NCI-H146 treated with DMSO at 0.1 percent for 48 hours (cell line): ENCODE results near the gene ACP3.
"Not testable (repeated sequence)": the region's sequence is repeated elsewhere in the genome, so short reads cannot be mapped to it uniquely, and the experiment has no call there.

Source experiments
- DNase-seq: peaks from one replicate; lab custom pipeline; 2025; ENCODE audit not compliant: unreplicated experiment; lab: John Stamatoyannopoulos, UW

The ACP3 gene

DNA sequence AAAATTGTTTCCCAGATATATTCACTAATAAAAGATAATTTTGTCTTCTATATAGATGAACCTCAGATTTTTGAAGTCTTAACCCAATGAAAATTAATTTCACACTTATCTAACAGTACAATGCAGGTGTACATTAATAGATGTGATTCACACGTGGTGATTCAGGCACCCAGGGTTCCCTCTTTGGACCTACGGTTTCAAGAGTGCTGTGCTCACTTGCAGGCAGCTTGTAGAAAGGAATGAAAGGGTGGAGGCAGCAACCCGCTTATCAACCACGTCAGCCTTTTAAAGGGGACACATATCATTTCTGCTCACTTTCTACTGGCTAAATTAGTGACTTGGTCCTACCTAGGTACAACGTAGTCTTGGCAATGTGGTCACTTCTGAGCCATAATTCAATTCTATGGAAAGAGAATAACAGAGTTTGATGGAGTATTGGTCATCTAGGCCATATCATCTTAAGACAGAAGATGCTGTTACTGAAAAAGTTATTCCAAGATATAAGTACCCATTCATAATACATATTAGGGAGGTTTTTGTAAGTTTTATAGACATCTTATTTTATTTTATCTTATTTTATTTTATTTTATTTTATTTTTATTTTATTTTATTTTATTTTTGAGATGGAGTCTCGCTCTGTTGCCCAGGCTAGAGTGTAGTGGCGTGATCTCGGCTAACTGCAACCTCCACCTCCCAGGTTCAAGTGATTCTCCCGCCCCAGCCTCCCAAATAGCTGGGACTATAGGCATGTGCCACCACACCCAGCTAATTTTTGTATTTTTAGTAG is 37.9 kb downstream of the ACP3 start:
- no peak for DNase-seq

DNA sequence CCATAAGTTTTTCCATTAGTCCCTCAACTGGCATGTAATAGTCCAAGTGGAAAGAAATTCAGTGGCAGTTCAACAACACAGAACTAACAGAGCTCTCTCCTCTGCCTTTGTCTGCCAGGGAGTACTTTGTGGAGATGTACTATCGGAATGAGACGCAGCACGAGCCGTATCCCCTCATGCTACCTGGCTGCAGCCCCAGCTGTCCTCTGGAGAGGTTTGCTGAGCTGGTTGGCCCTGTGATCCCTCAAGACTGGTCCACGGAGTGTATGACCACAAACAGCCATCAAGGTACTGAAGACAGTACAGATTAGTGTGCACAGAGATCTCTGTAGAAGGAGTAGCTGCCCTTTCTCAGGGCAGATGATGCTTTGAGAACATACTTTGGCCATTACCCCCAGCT is 39.4 kb downstream of the ACP3 start:
- DNase-seq, result no peak

- no peak for DNase-seq
Measured at GRCh38 chr3:132360717-132361116, 43.5 kb downstream of the ACP3 start.

GRCh38 chr3:132362329-132362728 is 45.1 kb downstream of the ACP3 start:
- DNase-seq, result no peak

- no peak for DNase-seq
Measured at GRCh38 chr3:132368515-132368914, 51.3 kb downstream of the ACP3 start.

DNA sequence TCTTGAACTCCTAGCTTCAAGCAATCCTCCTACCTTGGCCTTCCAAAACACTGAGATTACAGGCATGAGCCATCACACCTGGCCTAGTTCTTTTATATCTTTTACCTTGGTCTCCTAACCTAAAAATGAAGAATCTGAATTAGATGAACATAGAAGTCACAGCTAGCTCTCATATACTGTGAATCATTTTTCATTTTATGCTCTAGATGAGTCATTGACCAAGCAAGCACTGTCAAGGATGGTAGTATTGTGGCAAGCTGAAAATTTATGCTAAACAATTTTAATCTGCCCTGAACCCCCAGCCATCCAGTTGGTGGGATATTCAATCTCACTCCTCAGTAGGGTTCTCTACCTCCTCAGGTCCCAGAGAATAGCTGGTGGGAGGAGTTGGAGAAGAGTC is 51.8 kb downstream of the ACP3 start:
- no peak for DNase-seq

DNA sequence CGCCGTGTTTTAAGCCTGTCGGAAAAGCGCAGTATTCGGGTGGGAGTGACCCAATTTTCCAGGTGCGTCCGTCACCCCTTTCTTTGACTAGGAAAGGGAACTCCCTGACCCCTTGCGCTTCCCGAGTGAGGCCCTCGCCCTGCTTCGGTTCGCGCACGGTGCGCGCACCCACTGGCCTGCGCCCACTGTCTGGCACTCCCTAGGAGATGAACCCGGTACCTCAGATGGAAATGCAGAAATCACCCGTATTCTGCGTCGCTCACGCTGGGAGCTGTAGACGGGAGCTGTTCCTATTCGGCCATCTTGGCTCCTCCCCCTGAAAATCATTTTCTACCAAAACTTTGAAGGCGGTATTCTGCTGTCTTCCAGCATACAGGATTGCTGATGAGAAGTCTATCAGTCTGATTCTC is 59.7 kb downstream of the ACP3 start:
- not testable (repeated sequence) for DNase-seq

DNA sequence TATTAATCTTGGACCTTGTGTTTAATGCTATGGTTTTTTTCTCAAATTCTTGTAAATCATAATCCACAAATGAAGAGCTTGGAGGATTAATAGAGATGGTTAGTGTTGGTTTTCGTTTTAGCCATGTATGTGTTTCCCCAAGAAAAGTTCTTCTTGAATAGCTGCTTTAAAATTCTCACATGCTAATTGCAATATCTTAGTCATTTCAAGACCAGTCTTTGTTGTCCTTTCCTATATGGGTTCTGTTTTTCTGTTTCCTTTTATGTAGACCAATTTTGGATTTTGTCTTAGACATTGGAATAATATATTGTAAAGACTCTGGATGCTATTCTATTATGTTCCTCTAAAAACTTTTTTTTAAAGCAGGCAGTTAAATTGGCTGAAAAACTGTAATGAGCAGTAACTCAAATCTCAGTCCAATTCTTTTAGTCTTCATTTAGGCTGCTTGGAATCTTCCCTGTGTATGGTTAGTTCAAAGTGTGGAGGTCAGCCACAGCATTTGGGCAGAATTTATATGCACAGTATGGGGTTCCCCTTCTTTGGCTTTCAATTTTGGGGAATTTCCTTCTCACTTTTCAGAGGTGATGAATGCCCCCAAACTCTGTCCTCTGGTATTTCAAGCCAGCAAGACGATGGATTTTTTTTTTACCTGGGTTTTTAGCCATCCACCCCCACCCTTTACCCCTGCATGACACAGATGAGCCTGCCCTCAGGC is 61.0 kb downstream of the ACP3 start:
- DNase-seq, result no peak

DNA sequence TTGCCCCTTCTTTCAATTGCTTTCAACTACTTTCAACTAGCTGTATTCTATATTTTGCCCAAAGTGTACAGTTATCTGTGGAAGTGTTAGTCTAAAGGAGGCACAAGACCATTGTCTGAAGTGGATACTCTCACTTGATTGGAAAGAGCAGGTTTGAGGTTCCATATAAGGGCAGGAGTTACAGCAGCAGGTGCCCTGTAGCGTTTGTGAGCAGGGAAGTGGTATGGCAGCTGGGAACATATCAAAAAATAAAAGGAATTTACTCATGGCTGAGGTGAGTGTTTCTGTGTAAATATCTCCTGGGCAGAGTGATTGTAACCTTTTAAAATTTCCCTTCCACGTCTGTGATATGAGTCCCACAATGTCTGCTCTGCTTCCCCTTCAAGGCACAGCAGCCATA is 61.6 kb downstream of the ACP3 start:
- DNase-seq, result peak; percentile 97

- no peak for DNase-seq
Measured at GRCh38 chr3:132380920-132381319, 63.7 kb downstream of the ACP3 start.

GRCh38 chr3:132381348-132381944 is 64.2 kb downstream of the ACP3 start:
- DNase-seq, result no peak

DNA sequence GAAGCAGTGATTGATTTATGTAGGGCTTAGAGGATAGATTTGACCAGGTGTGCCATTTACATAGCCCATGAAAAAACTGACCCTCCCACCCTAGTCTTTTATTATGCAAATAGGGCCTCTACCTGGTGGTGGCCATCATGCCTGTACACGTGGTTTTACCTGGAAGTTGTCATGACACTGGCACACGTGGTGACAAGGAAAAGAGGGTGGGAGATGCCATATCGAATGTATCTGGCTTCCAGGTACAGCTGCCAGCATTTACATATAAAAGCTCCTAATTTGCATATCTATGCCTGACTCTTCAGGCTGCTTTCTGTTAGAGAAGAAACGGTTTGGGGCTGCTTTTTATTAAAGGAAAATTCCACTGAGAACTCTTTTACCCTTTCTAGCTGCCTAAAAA is 65.1 kb downstream of the ACP3 start:
- no peak for DNase-seq

GRCh38 chr3:132382688-132383194 is 65.5 kb downstream of the ACP3 start:
- DNase-seq, result no peak

DNA sequence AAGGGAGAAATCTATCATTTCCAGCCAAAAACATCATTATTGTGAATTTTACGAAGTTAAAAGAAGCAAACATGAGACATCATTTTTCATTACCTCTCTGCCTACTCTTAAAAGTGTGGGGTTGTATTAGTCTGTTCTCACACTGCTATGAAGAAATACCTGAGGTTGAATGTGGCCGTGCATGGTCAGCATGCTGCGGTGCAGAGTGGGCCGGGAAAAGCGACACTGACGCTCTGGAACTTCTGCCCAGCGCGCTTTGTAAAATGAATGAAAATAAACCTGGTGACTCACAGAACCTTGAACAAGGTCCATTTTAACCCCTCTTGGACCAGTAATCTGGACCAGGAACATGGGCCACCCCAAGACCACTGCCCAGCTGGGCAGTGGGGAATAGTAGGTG is 69.1 kb downstream of the ACP3 start:
- no peak for DNase-seq

DNA sequence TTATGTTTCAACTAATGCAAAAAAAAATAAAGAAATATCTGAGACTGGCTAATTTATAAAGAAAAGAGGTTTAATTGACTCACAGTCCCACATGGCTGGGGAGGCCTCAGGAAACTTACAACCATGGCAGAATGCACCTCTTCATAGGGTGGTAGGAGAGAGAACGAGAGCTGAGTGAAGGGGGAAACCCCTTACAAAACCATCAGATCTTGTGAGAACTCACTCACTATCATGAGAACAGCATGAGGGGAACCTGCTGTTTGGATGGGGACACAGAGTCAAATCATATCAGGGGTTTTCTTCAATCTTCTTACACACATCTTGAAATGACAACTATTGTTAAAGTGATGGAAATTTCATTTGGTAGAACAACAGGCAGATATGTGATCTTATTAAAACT is 75.5 kb downstream of the ACP3 start:
- DNase-seq, result not testable (repeated sequence)

DNA sequence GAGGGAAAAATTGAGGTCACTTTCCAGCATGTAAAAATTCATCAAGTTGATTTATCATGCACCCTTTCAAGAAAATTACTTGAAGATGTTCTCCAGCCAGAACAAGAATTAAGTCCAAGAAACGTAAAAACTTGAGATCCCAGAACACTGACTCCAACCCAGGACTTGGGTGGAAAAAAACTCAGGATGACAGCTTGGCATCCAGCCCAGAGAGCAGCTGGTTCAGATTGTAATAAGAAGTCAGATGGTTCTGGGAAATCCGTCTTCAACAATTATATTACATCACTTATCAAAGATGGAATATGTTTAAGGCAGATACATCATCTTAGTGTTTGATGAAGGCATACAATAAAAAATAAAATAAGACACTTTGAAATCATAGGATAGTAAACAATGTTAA is 77.1 kb downstream of the ACP3 start:
- no peak for DNase-seq

GRCh38 chr3:132395126-132395525 is 77.9 kb downstream of the ACP3 start:
- no peak for DNase-seq

DNA sequence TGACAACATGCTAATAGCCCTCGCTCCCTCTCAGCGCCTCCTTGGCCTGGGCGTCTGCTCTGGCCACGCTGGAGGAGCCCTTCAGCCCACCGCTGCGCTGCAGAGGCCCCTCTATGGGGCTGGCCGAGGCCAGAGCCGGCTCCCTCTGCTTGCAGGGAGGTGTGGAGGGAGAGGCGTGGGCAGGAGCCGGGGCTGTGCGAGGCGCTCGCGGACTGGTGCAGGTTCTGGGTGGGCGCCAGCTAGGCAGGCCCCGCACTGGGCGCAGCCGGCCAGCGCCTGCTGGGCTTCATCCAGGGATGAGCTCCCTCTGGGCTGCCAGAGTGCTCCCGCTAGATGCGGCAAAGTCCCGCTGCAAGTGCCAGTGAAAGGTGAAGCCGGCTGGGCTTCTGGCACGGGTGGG is 79.0 kb downstream of the ACP3 start:
- DNase-seq, result no peak

- DNase-seq, result not testable (repeated sequence)
Measured at GRCh38 chr3:132396776-132397175, 79.6 kb downstream of the ACP3 start.

GRCh38 chr3:132399054-132399929 is 82.1 kb downstream of the ACP3 start:
- DNase-seq, result peak; percentile 42

GRCh38 chr3:132401255-132401654 is 84.0 kb downstream of the ACP3 start:
- DNase-seq, result no peak
